Inflammatory macrophage (primary cell): Measurements from ENCODE around the gene SMIM10L2A.
"Not testable (repeated sequence)": the region's sequence is repeated elsewhere in the genome, so short reads cannot be mapped to it uniquely, and the experiment has no call there.

Experiments used
- DNase-seq, 2 donors: peaks; one replicate each; pipeline ENCODE4 v3.0.0-alpha.2; 2020 to 2022
- total RNA-seq, 18 experiments: gene quantifications; one replicate each; lab custom pipeline; 2026; ENCODE audit warnings: mixed read lengths in 6 of 18, inconsistent platforms in 2 of 18; lab: John Stamatoyannopoulos, UW

Gene SMIM10L2A
- 0 to 0.07 (median 0) reads per million in 18 experiments for total RNA-seq

GRCh38 chrX:135421932-135422809 lies at the start of gene SMIM10L2A:
SMIM10L2A (plus strand) TSS chrX:135421944; CDS start chrX:135422132, 188 bp downstream.
- no peak for DNase-seq

GRCh38 chrX:135373357-135373756 lies 48.4 kb upstream of the SMIM10L2A start:
- no peak for DNase-seq

- no peak for DNase-seq
Observed at GRCh38 chrX:135382260-135382659, 39.5 kb upstream of the SMIM10L2A start.

GRCh38 chrX:135383249-135383648 lies 38.5 kb upstream of the SMIM10L2A start:
- no peak for DNase-seq

- no peak for DNase-seq
Observed at GRCh38 chrX:135384161-135384836, 37.4 kb upstream of the SMIM10L2A start.

GRCh38 chrX:135388841-135389240 lies 32.9 kb upstream of the SMIM10L2A start:
- no peak for DNase-seq

GRCh38 chrX:135389243-135389642 lies 32.5 kb upstream of the SMIM10L2A start:
- DNase-seq: no peak

- DNase-seq: no peak
Observed at GRCh38 chrX:135389717-135390116, 32.0 kb upstream of the SMIM10L2A start.

GRCh38 chrX:135391734-135392133 lies 30.0 kb upstream of the SMIM10L2A start:
- DNase-seq: no peak

- peak; percentile 77 to 80 for DNase-seq
Observed at GRCh38 chrX:135393051-135393450, 28.7 kb upstream of the SMIM10L2A start.

GRCh38 chrX:135395064-135395463 lies 26.7 kb upstream of the SMIM10L2A start:
- DNase-seq: no peak

GRCh38 chrX:135396109-135396508 lies 25.6 kb upstream of the SMIM10L2A start:
- no peak for DNase-seq

GRCh38 chrX:135396566-135396965 lies 25.2 kb upstream of the SMIM10L2A start:
- no peak for DNase-seq

GRCh38 chrX:135397652-135398051 lies 24.1 kb upstream of the SMIM10L2A start:
- no peak for DNase-seq

- no peak for DNase-seq
Observed at GRCh38 chrX:135403374-135403773, 18.4 kb upstream of the SMIM10L2A start.

- DNase-seq: not testable (repeated sequence)
Observed at GRCh38 chrX:135406428-135406827, 15.3 kb upstream of the SMIM10L2A start.

- DNase-seq: no peak
Observed at GRCh38 chrX:135408794-135409193, 12.9 kb upstream of the SMIM10L2A start.

- DNase-seq: peak; percentile 15 to 23
Observed at GRCh38 chrX:135410861-135411627, 10.7 kb upstream of the SMIM10L2A start.

- DNase-seq: no peak
Observed at GRCh38 chrX:135411893-135412292, 9.9 kb upstream of the SMIM10L2A start.

GRCh38 chrX:135416546-135416945 lies 5.2 kb upstream of the SMIM10L2A start:
- DNase-seq: no peak

GRCh38 chrX:135420831-135421230 lies 913 bp upstream of the SMIM10L2A start:
- no peak for DNase-seq

GRCh38 chrX:135421537-135421931 lies 210 bp upstream of the SMIM10L2A start:
- peak; percentile 61 to 72 for DNase-seq

- not testable (repeated sequence) for DNase-seq
Observed at GRCh38 chrX:135422810-135423168, 1.0 kb downstream of the SMIM10L2A start.
